ENCODE measurements around the gene CPHXL2.

The CPHXL2 gene

GRCh38 chr16:75676909-75677308 is at the start of gene CPHXL2:
Gene CPHXL2, minus strand, starts transcription at chr16:75677009. Its CDS starts 10 bp downstream, at chr16:75676999.
- no peak for TF ChIP-seq TEAD4 (IDR thresholded peaks at IDR 0.05)

GRCh38 chr16:75726390-75726789 is 49.6 kb upstream of the CPHXL2 start, which contains the start of gene CPHXL:
Gene CPHXL, minus strand, starts transcription at chr16:75726490. Its CDS starts 48 bp downstream, at chr16:75726442.
- TF ChIP-seq NFIC (IDR thresholded peaks at IDR 0.05) (no peak), TCF12 (IDR thresholded peaks at IDR 0.05; ENCODE audit: low read depth) (no peak), CEBPB (IDR thresholded peaks at IDR 0.05) (no peak), MAX (IDR thresholded peaks at IDR 0.05) (no peak), EGR1 (IDR thresholded peaks at IDR 0.05) (no peak), FOXM1 (IDR thresholded peaks at IDR 0.05; ENCODE audit: borderline replicate concordance, low read depth) (no peak), USF1 (IDR thresholded peaks at IDR 0.05) (no peak), ZBTB7A (IDR thresholded peaks at IDR 0.05; ENCODE audit: low read depth) (no peak), TEAD4 (IDR thresholded peaks at IDR 0.05) (no peak), EP300 (IDR thresholded peaks at IDR 0.05; ENCODE audit: borderline replicate concordance) (no peak), REST (IDR thresholded peaks at IDR 0.05; ENCODE audit: low read depth) (no peak), CREB1 (IDR thresholded peaks at IDR 0.05; ENCODE audit: low read depth) (no peak), YY1 (IDR thresholded peaks at IDR 0.05; ENCODE audit: low read depth) (no peak), RAD21 (IDR thresholded peaks at IDR 0.05; ENCODE audit: low read depth) (no peak), TAF1 (IDR thresholded peaks at IDR 0.05; ENCODE audit: low read depth) (no peak)

GRCh38 chr16:75718452-75718851 is 41.6 kb upstream of the CPHXL2 start:
- TF ChIP-seq TCF12 (IDR thresholded peaks at IDR 0.05; ENCODE audit: low read depth) (no peak), CEBPB (IDR thresholded peaks at IDR 0.05) (no peak), TAF1 (IDR thresholded peaks at IDR 0.05; ENCODE audit: low read depth) (no peak), YY1 (IDR thresholded peaks at IDR 0.05; ENCODE audit: low read depth) (no peak), CREB1 (IDR thresholded peaks at IDR 0.05; ENCODE audit: low read depth) (no peak), NFIC (IDR thresholded peaks at IDR 0.05) (no peak), FOXM1 (IDR thresholded peaks at IDR 0.05; ENCODE audit: borderline replicate concordance, low read depth) (no peak), RAD21 (IDR thresholded peaks at IDR 0.05; ENCODE audit: low read depth) (no peak), USF1 (IDR thresholded peaks at IDR 0.05) (no peak), ZBTB7A (IDR thresholded peaks at IDR 0.05; ENCODE audit: low read depth) (no peak)

- no peak for TF ChIP-seq USF1 (IDR thresholded peaks at IDR 0.05)
- no peak for TF ChIP-seq EP300 (IDR thresholded peaks at IDR 0.05; ENCODE audit: borderline replicate concordance)
- TF ChIP-seq RAD21 (IDR thresholded peaks at IDR 0.05; ENCODE audit: low read depth) = no peak
- no peak for TF ChIP-seq ZBTB7A (IDR thresholded peaks at IDR 0.05; ENCODE audit: low read depth)
- TF ChIP-seq YY1 (IDR thresholded peaks at IDR 0.05; ENCODE audit: low read depth) = no peak
- no peak for TF ChIP-seq FOXM1 (IDR thresholded peaks at IDR 0.05; ENCODE audit: borderline replicate concordance, low read depth)
These were observed 37.9 kb upstream of the CPHXL2 start for GRCh38 chr16:75714661-75715060.

GRCh38 chr16:75710344-75710743 is 33.5 kb upstream of the CPHXL2 start:
- TF ChIP-seq EGR1 (IDR thresholded peaks at IDR 0.05) (no peak), TCF12 (IDR thresholded peaks at IDR 0.05; ENCODE audit: low read depth) (no peak), NFIC (IDR thresholded peaks at IDR 0.05) (no peak), RAD21 (IDR thresholded peaks at IDR 0.05; ENCODE audit: low read depth) (no peak), TAF1 (IDR thresholded peaks at IDR 0.05; ENCODE audit: low read depth) (no peak), TEAD4 (IDR thresholded peaks at IDR 0.05) (no peak), MAX (IDR thresholded peaks at IDR 0.05) (no peak), FOXM1 (IDR thresholded peaks at IDR 0.05; ENCODE audit: borderline replicate concordance, low read depth) (no peak), CEBPB (IDR thresholded peaks at IDR 0.05) (no peak), EP300 (IDR thresholded peaks at IDR 0.05; ENCODE audit: borderline replicate concordance) (no peak)

- no peak for TF ChIP-seq REST (IDR thresholded peaks at IDR 0.05; ENCODE audit: low read depth)
- TF ChIP-seq EGR1 (IDR thresholded peaks at IDR 0.05) = no peak
- no peak for TF ChIP-seq CEBPB (IDR thresholded peaks at IDR 0.05)
- no peak for TF ChIP-seq ZBTB7A (IDR thresholded peaks at IDR 0.05; ENCODE audit: low read depth)
- no peak for TF ChIP-seq FOXM1 (IDR thresholded peaks at IDR 0.05; ENCODE audit: borderline replicate concordance, low read depth)
- TF ChIP-seq TEAD4 (IDR thresholded peaks at IDR 0.05) = no peak
- TF ChIP-seq RAD21 (IDR thresholded peaks at IDR 0.05; ENCODE audit: low read depth) = no peak
- TF ChIP-seq USF1 (IDR thresholded peaks at IDR 0.05) = no peak
- no peak for TF ChIP-seq YY1 (IDR thresholded peaks at IDR 0.05; ENCODE audit: low read depth)
These were observed 26.5 kb upstream of the CPHXL2 start for GRCh38 chr16:75703306-75703705.
